SK-MEL-5 (cell line): Measurements from ENCODE around the gene DNAJC8. TPM values are rescaled to one million over a fixed set of nuclear protein-coding genes. Genes with fewer than 3 reads are reported as not detected.

Source experiments
- DNase-seq: peaks from one replicate; pipeline ENCODE4 v3.0.0-alpha.2; 2016; ENCODE audit warnings: low read depth, low spot score
- in situ Hi-C: cut with HindIII; loops from 2 replicates; pipeline ENCODE4 v1.10.0; 2016; ENCODE audit warnings: low sequenced_read_pairs, high pct_unique_total_duplicates, low pct_unique_long_range_greater_than_20kb
- total RNA-seq: library from RNA; depleted of rRNA; stranded (reverse); fragments of >200 nt; shearing (Covaris generic); gene quantifications from 2 replicates; pipeline ENCODE4 v1.2.3, GENCODE V29; 2014

DNAJC8 gene
- total RNA-seq, 1 experiment from 2014 or later, result 136 TPM

- in situ Hi-C loops, result no loop called here
- DNase-seq, result no peak
Observed at GRCh38 chr1:28258628-28259251, 25.9 kb upstream of the DNAJC8 start.

- DNase-seq, result no peak
- in situ Hi-C loops, result no loop called here
Observed at GRCh38 chr1:28257736-28258135, 24.9 kb upstream of the DNAJC8 start.

GRCh38 chr1:28256197-28256827 lies 23.5 kb upstream of the DNAJC8 start:
- DNase-seq, result no peak
- in situ Hi-C loops, result no loop called here

GRCh38 chr1:28249866-28250295 lies 17.1 kb upstream of the DNAJC8 start:
- in situ Hi-C loops, result no loop called here
- DNase-seq, result no peak

GRCh38 chr1:28249013-28249865 lies 16.4 kb upstream of the DNAJC8 start:
- peak; percentile 77 for DNase-seq
- in situ Hi-C loops, result no loop called here

- in situ Hi-C loops, result no loop called here
- DNase-seq, result peak; percentile 83
Observed at GRCh38 chr1:28248273-28249012, 15.6 kb upstream of the DNAJC8 start.

GRCh38 chr1:28247612-28248272 lies 14.9 kb upstream of the DNAJC8 start:
- DNase-seq, result no peak
- in situ Hi-C loops, result no loop called here

- in situ Hi-C loops, result no loop called here
- DNase-seq, result peak; percentile 14
Observed at GRCh38 chr1:28246427-28246832, 13.6 kb upstream of the DNAJC8 start.

- no peak for DNase-seq
- in situ Hi-C loops, result no loop called here
Observed at GRCh38 chr1:28244549-28245251, 11.9 kb upstream of the DNAJC8 start.

- no peak for DNase-seq
- in situ Hi-C loops, result no loop called here
Observed at GRCh38 chr1:28243685-28244311, 11.0 kb upstream of the DNAJC8 start.

GRCh38 chr1:28241638-28242241 lies 8.9 kb upstream of the DNAJC8 start:
- in situ Hi-C loops, result no loop called here
- no peak for DNase-seq

- DNase-seq, result no peak
- in situ Hi-C loops, result no loop called here
Observed at GRCh38 chr1:28240024-28240423, 7.2 kb upstream of the DNAJC8 start.

- no peak for DNase-seq
- in situ Hi-C loops, result no loop called here
Observed at GRCh38 chr1:28239004-28239403, 6.2 kb upstream of the DNAJC8 start.

- in situ Hi-C loops, result no loop called here
- no peak for DNase-seq
Observed at GRCh38 chr1:28236656-28237322, 4.0 kb upstream of the DNAJC8 start.

- in situ Hi-C loops, result no loop called here
Observed at GRCh38 chr1:28235755-28236655, 3.2 kb upstream of the DNAJC8 start, which contains the start of gene ATP5IF1. Gene ATP5IF1, plus strand, starts transcription at chr1:28236124. Its CDS starts 60 bp downstream, at chr1:28236184.

More at GRCh38 chr1:28235755-28236655, 3.2 kb upstream of the DNAJC8 start, which contains the start of gene ATP5IF1:
- DNase-seq, result peak; percentile 97
